GM15510 (cell line): ENCODE results near the gene SELENOI.
A peak's percentile ranks its signal among the peaks of the same experiment; 100 is the strongest.

ENCODE experiments used
- POLR2A ChIP-seq: IDR thresholded peaks from 3 replicates; pipeline ENCODE4 v1.6.1; 2011; ENCODE audit warnings: borderline replicate concordance; ENCODE audit not compliant: insufficient read length; ENCODE audit errors: extremely low read depth

Gene SELENOI

GRCh38 chr2:26345545-26346453, at the start of gene SELENOI:
Gene SELENOI, plus strand, starts transcription at chr2:26346143. Its CDS starts 90 bp downstream, at chr2:26346233.
- TF ChIP-seq POLR2A: peak; percentile 88

- TF ChIP-seq POLR2A: no peak
These were observed 48.9 kb upstream of the SELENOI start for GRCh38 chr2:26297061-26297460.

- no peak for TF ChIP-seq POLR2A
These were observed 47.7 kb upstream of the SELENOI start for GRCh38 chr2:26298286-26298637.

GRCh38 chr2:26298638-26299393, 47.1 kb upstream of the SELENOI start:
- TF ChIP-seq POLR2A: no peak

GRCh38 chr2:26299471-26300101, 46.4 kb upstream of the SELENOI start:
- no peak for TF ChIP-seq POLR2A

GRCh38 chr2:26300234-26300925, 45.6 kb upstream of the SELENOI start:
- TF ChIP-seq POLR2A: no peak

- TF ChIP-seq POLR2A: no peak
These were observed 43.1 kb upstream of the SELENOI start for GRCh38 chr2:26302846-26303245.

- no peak for TF ChIP-seq POLR2A
These were observed 40.4 kb upstream of the SELENOI start for GRCh38 chr2:26305540-26305939.

GRCh38 chr2:26309921-26310320, 36.0 kb upstream of the SELENOI start:
- TF ChIP-seq POLR2A: no peak

- no peak for TF ChIP-seq POLR2A
These were observed 33.5 kb upstream of the SELENOI start for GRCh38 chr2:26312471-26312870.

GRCh38 chr2:26313446-26313845, 32.5 kb upstream of the SELENOI start:
- TF ChIP-seq POLR2A: no peak

- TF ChIP-seq POLR2A: no peak
These were observed 31.7 kb upstream of the SELENOI start for GRCh38 chr2:26314243-26314642.

GRCh38 chr2:26316041-26316440, 29.9 kb upstream of the SELENOI start:
- no peak for TF ChIP-seq POLR2A

- TF ChIP-seq POLR2A: no peak
These were observed 29.1 kb upstream of the SELENOI start for GRCh38 chr2:26316845-26317244.
